Panc1 (cell line): ENCODE data around the gene PLEKHD1. TPM values are rescaled to one million over a fixed set of nuclear protein-coding genes. Genes with fewer than 3 reads are reported as not detected.

Source experiments
- ATAC-seq: fragments of 200-7000 bp; cut with Tn5 transposase; 2 replicates; pipeline ENCODE4 v1.9.1; 2020; ENCODE audit warnings: mild to moderate bottlenecking, moderate library complexity
- BruUV-seq: library from RNA; stranded (reverse); fragments of 400-500 nt; replicated peaks from 2 replicates; lab custom pipeline; 2021; lab: Mats Ljungman, UMichigan
- CTCF ChIA-PET: fragments of 300-600 bp; sonication (Branson Sonifier 250); formaldehyde crosslinking; loops from one replicate; lab custom pipeline; 2022; ENCODE audit warnings: antibody characterized with exemption; lab: Charles Lee
- POLR2A ChIA-PET: fragments of 300-600 bp; sonication (Branson Sonifier 250); formaldehyde crosslinking; loops from one replicate; lab custom pipeline; 2022; ENCODE audit warnings: antibody characterized with exemption; lab: Charles Lee
- DNase-seq: peaks from one replicate; pipeline ENCODE4 v3.0.0-alpha.2; 2010; ENCODE audit warnings: low read depth, low spot score
- H3K27ac ChIP-seq: 2 replicates; pipeline ENCODE4 v1.5.1; 2011; ENCODE audit warnings: mild to moderate bottlenecking, low read length, inconsistent platforms
- H3K27me3 ChIP-seq: fragments of 200-500 bp; sonication (Bioruptor generic); 2 replicates; pipeline ENCODE4 v1.6.0; 2014; ENCODE audit warnings: low read length, inconsistent platforms; ENCODE audit not compliant: control insufficient read depth, insufficient read depth
- H3K36me3 ChIP-seq: fragments of 200-500 bp; sonication (Bioruptor generic); 2 replicates; pipeline ENCODE4 v1.5.1; 2014; ENCODE audit warnings: inconsistent platforms, mild to moderate bottlenecking, low read length, moderate library complexity; ENCODE audit not compliant: control insufficient read depth, insufficient read depth
- H3K4me1 ChIP-seq: 2 replicates; pipeline ENCODE4 v1.5.1; 2011; ENCODE audit warnings: inconsistent platforms, mild to moderate bottlenecking, low read length, moderate library complexity; ENCODE audit not compliant: control insufficient read depth, insufficient read depth
- H3K4me3 ChIP-seq, 2 experiments: 2 replicates each; pipeline ENCODE4 v1.5.1; 2011 to 2012; ENCODE audit warnings: low read depth in 2 of 2, low read length in 2 of 2, mild to moderate bottlenecking in 2 of 2, inconsistent platforms in 1 of 2, moderate library complexity in 1 of 2
- H3K9me3 ChIP-seq: fragments of 200-500 bp; sonication (Bioruptor generic); 2 replicates; pipeline ENCODE4 v1.5.1; 2014; ENCODE audit warnings: low read depth, mild to moderate bottlenecking, inconsistent platforms, low read length, moderate library complexity; ENCODE audit not compliant: control insufficient read depth, insufficient read depth
- POLR2AphosphoS5 ChIP-seq: IDR thresholded peaks from 2 replicates; pipeline ENCODE4 v1.6.1; 2012; ENCODE audit warnings: mild to moderate bottlenecking, low read depth, low read length, moderate library complexity
- SIN3A ChIP-seq: IDR thresholded peaks from 2 replicates; pipeline ENCODE4 v1.6.1; 2012; ENCODE audit warnings: low read depth, mild to moderate bottlenecking, low read length, moderate library complexity, borderline replicate concordance; ENCODE audit not compliant: insufficient read depth
- TCF7L2 ChIP-seq: IDR thresholded peaks from 2 replicates; pipeline ENCODE4 v1.6.1; 2011; ENCODE audit warnings: mild to moderate bottlenecking, low read depth, low read length, inconsistent platforms
- in situ Hi-C: cut with HindIII; loops from 2 replicates; pipeline ENCODE4 v1.10.0; 2016; ENCODE audit warnings: low sequenced_read_pairs, low pct_unique_long_range_greater_than_20kb
- intact Hi-C: fragments of 100-400 bp; cut with micrococcal nuclease; formaldehyde crosslinking; loops from one replicate; pipeline ENCODE4 v1.10.0; 2022; ENCODE audit not compliant: unreplicated experiment
- total RNA-seq: library from RNA; stranded (reverse); gene quantifications from one replicate; pipeline ENCODE4 v1.2.1, GENCODE V29; 2021; ENCODE audit not compliant: unreplicated experiment
- TF ChIP-seq, protein P1 (sequence below): fragments of 450-650 bp; IDR thresholded peaks from 2 replicates; pipeline ENCODE4 v1.5.1; 2017; ENCODE audit warnings: mild to moderate bottlenecking
- TF ChIP-seq, protein P2 (sequence below), 2 experiments: IDR thresholded peaks; 2 replicates each; pipeline ENCODE4 v1.6.1; 2011 to 2012; ENCODE audit warnings: low read depth in 2 of 2, control low read depth in 1 of 2, low read length in 1 of 2, mild to moderate bottlenecking in 1 of 2, moderate library complexity in 1 of 2; ENCODE audit not compliant: insufficient read depth in 1 of 2

PLEKHD1 gene
- total RNA-seq, 1 experiment from 2014 or later, result 0.08 TPM

DNA sequence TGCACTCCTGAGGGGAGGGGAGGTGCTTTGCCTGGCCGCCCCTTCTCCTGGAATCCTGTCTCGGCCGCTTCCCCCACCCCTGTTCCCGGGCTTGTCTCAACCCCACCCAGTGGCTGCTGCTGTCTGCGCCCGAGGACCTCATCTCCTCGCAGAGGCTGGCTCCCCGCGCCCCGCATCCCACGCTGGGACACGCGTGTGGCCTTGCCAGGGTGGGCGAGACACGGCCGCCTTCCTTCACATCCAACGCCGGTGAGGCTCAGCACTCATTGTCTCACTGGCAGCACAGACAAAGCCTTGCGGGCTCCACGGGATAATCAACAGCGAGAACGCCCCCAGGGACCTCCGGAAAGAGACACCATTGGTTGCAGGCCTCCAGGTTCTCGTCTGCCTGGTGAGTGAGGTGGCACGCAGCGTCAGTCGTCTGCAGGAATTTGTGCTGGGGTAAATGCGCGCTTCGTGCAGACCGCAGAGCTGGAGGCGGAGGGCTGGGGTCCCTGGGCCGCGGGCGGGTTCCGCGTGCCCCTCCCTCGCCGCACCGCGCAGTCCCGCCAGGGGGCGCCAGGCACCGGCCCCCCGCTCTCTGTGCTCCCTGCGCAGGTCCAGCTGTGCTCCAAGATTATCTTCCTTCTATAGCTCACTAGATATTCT, 63.3 kb downstream of the PLEKHD1 start:
- POLR2A ChIA-PET, result interaction anchor here (0.6 kb wide), 1 partner anchor 150 kb away, joined by 4 read pairs; no protein-coding TSS in a partner anchor

DNA sequence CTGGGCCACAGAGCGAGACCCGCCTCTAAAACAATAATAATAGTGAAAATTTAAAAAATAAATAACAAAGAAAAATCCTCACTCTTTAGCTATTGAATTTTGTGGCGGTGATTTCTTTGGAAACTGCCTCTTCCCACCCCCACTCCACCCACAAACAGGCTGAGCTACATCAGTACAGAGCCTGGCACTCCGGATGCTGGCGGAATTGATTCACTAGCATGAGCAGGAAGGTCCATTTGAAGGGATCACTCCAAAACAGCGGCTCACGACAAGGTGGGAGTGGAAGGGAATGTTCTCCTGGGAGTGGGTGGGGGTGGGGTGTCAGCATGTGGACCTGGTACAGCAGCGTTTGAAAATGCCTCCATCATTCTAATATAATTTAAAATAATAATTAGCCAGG, 64.0 kb downstream of the PLEKHD1 start:
- H3K36me3 ChIP-seq, result no peaks in the 10 kb centered on the region
- no peak overlapping the region for H3K27ac ChIP-seq
- ChIA-PET CTCF (interaction anchor here (0.6 kb wide), 1 partner anchor 136 kb away, joined by 3 read pairs; no protein-coding TSS in a partner anchor), POLR2A (interaction anchor here (0.6 kb wide), 1 partner anchor 151 kb away, joined by 4 read pairs; no protein-coding TSS in a partner anchor)
- DNase-seq, result no peak
- intact Hi-C loops, result no loop called here
- no peaks in the 10 kb centered on the region for H3K4me1 ChIP-seq
- peaks cover under 1% of the 10 kb centered on the region for H3K27me3 ChIP-seq
- in situ Hi-C loops, result no loop called here
- no TSS peak for BruUV-seq
- H3K4me3 ChIP-seq, result no peak overlapping the region
- H3K9me3 ChIP-seq, result no peaks in the 10 kb centered on the region
- TF ChIP-seq TCF7L2, result no peak
- TF ChIP-seq, protein P1, sequence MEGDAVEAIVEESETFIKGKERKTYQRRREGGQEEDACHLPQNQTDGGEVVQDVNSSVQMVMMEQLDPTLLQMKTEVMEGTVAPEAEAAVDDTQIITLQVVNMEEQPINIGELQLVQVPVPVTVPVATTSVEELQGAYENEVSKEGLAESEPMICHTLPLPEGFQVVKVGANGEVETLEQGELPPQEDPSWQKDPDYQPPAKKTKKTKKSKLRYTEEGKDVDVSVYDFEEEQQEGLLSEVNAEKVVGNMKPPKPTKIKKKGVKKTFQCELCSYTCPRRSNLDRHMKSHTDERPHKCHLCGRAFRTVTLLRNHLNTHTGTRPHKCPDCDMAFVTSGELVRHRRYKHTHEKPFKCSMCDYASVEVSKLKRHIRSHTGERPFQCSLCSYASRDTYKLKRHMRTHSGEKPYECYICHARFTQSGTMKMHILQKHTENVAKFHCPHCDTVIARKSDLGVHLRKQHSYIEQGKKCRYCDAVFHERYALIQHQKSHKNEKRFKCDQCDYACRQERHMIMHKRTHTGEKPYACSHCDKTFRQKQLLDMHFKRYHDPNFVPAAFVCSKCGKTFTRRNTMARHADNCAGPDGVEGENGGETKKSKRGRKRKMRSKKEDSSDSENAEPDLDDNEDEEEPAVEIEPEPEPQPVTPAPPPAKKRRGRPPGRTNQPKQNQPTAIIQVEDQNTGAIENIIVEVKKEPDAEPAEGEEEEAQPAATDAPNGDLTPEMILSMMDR, result no peak
- TF ChIP-seq SIN3A, result no peak
- ATAC-seq, result no peak

More for the DNA sequence above, 63.3 kb downstream of the PLEKHD1 start:
- in situ Hi-C loops, result no loop called here
- intact Hi-C loops, result no loop called here
- H3K9me3 ChIP-seq, result no peaks in the 10 kb centered on the region
- no TSS peak for BruUV-seq
- CTCF ChIA-PET, result no interaction called here
- TF ChIP-seq, protein P1, result peak; percentile 83
- no peak for TF ChIP-seq SIN3A
- no peak for DNase-seq
- H3K27ac ChIP-seq, result no peak overlapping the region
- no peaks in the 10 kb centered on the region; the same call in 1 of the 2 replicates for H3K27me3 ChIP-seq
- no peak overlapping the region for H3K4me3 ChIP-seq
- peak; percentile 66 for ATAC-seq
- H3K36me3 ChIP-seq, result no peaks in the 10 kb centered on the region
- no peaks in the 10 kb centered on the region for H3K4me1 ChIP-seq

- no peaks in the 10 kb centered on the region for H3K36me3 ChIP-seq
- BruUV-seq, result no TSS peak
- ChIA-PET POLR2A (no interaction called here), CTCF (no interaction called here)
- peaks cover 3% of the 10 kb centered on the region; the same call in 1 of the 2 replicates for H3K27me3 ChIP-seq
- DNase-seq, result no peak
- no peak overlapping the region for H3K27ac ChIP-seq
- no peaks in the 10 kb centered on the region for H3K4me1 ChIP-seq
- ATAC-seq, result no peak
- TF ChIP-seq SIN3A (no peak), POLR2AphosphoS5 (no peak), TCF7L2 (no peak)
- TF ChIP-seq, protein P1, result no peak
- TF ChIP-seq, protein P2, sequence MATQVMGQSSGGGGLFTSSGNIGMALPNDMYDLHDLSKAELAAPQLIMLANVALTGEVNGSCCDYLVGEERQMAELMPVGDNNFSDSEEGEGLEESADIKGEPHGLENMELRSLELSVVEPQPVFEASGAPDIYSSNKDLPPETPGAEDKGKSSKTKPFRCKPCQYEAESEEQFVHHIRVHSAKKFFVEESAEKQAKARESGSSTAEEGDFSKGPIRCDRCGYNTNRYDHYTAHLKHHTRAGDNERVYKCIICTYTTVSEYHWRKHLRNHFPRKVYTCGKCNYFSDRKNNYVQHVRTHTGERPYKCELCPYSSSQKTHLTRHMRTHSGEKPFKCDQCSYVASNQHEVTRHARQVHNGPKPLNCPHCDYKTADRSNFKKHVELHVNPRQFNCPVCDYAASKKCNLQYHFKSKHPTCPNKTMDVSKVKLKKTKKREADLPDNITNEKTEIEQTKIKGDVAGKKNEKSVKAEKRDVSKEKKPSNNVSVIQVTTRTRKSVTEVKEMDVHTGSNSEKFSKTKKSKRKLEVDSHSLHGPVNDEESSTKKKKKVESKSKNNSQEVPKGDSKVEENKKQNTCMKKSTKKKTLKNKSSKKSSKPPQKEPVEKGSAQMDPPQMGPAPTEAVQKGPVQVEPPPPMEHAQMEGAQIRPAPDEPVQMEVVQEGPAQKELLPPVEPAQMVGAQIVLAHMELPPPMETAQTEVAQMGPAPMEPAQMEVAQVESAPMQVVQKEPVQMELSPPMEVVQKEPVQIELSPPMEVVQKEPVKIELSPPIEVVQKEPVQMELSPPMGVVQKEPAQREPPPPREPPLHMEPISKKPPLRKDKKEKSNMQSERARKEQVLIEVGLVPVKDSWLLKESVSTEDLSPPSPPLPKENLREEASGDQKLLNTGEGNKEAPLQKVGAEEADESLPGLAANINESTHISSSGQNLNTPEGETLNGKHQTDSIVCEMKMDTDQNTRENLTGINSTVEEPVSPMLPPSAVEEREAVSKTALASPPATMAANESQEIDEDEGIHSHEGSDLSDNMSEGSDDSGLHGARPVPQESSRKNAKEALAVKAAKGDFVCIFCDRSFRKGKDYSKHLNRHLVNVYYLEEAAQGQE (IDR thresholded peaks at IDR 0.05; ENCODE audit: insufficient read depth in 1 of 2, low read depth in 2 of 2, low read length in 1 of 2), result no peak
- intact Hi-C loops (no loop called here), in situ Hi-C loops (no loop called here)
- H3K4me3 ChIP-seq, result no peak overlapping the region
- H3K9me3 ChIP-seq, result no peaks in the 10 kb centered on the region
Observed at GRCh38 chr14:69551511-69551910, 67.0 kb downstream of the PLEKHD1 start.
